ENCODE measurements around the gene PKHD1.

- TF ChIP-seq TAF1 (IDR thresholded peaks at IDR 0.05; ENCODE audit: borderline replicate concordance, insufficient read depth, low read length) (no peak), REST (IDR thresholded peaks at IDR 0.05; ENCODE audit: insufficient read depth in 1 of 2, low read depth in 2 of 2, low read length in 2 of 2) (no peak), FOXP2 (optimal IDR thresholded peaks at IDR 0.05; ENCODE audit: borderline replicate concordance, extremely low read depth, extremely low read length, insufficient read depth) (no peak), POLR2AphosphoS5 (IDR thresholded peaks at IDR 0.05; ENCODE audit: low read depth, low read length) (no peak), SIN3A (IDR thresholded peaks at IDR 0.05; ENCODE audit: borderline replicate concordance, insufficient read depth, low read length) (no peak)
These were observed 174.1 kb downstream of the PKHD1 start for GRCh38 chr6:51913265-51913664.
